CD4-positive, alpha-beta memory T cell (primary cell): ENCODE results near the gene MADD. TPM values are rescaled to one million over a fixed set of nuclear protein-coding genes. Genes with fewer than 3 reads are reported as not detected.

Source experiments
- CTCF ChIA-PET: fragments of 350-600 bp; sonication (Branson Sonifier 250); formaldehyde crosslinking; loops from one replicate; lab custom pipeline; 2021; ENCODE audit warnings: inconsistent platforms; ENCODE audit not compliant: partially characterized antibody; lab: Charles Lee
- POLR2A ChIA-PET: fragments of 350-600 bp; sonication (Branson Sonifier 250); formaldehyde crosslinking; loops from one replicate; lab custom pipeline; 2021; ENCODE audit not compliant: partially characterized antibody; lab: Charles Lee
- DNase-seq, 5 donors: peaks; one replicate each; pipeline versions ENCODE4 v3.0.0 to v3.0.0-alpha.2; 2020 to 2022; ENCODE audit warnings: mixed read lengths in 1 of 5
- H3K27ac ChIP-seq: one replicate; pipeline ENCODE4 v1.7.0; 2013; ENCODE audit warnings: low read depth, low read length
- H3K27me3 ChIP-seq: 2 replicates; pipeline ENCODE4 v1.7.0; 2013; ENCODE audit warnings: mild to moderate bottlenecking, low read length, moderate library complexity; ENCODE audit not compliant: insufficient read depth
- H3K36me3 ChIP-seq: 2 replicates; pipeline ENCODE4 v1.7.0; 2013; ENCODE audit warnings: mild to moderate bottlenecking, low read length, moderate library complexity; ENCODE audit not compliant: insufficient read depth
- H3K4me1 ChIP-seq: 2 replicates; pipeline ENCODE4 v1.7.0; 2013; ENCODE audit warnings: mild to moderate bottlenecking, low read length, moderate library complexity; ENCODE audit not compliant: insufficient read depth
- H3K4me3 ChIP-seq, 2 donors: one replicate each; pipeline ENCODE4 v1.7.0; 2013; ENCODE audit warnings: low read length in 2 of 2, mild to moderate bottlenecking in 1 of 2
- H3K9me3 ChIP-seq, 2 donors: one replicate each; pipeline ENCODE4 v1.7.0; 2013; ENCODE audit warnings: low read length in 2 of 2, control low read depth in 1 of 2; ENCODE audit not compliant: control insufficient read depth in 1 of 2
- H3K27ac Mint-ChIP-seq, 7 donors: one replicate each; pipeline ENCODE4 v1.8.0; 2020 to 2021; ENCODE audit warnings: mixed read lengths in 7 of 7, mild to moderate bottlenecking in 6 of 7, inconsistent platforms in 3 of 7, moderate library complexity in 3 of 7
- H3K27me3 Mint-ChIP-seq, 2 donors: one replicate each; pipeline ENCODE4 v1.8.0; 2020 to 2021; ENCODE audit warnings: mixed read lengths in 2 of 2
- H3K36me3 Mint-ChIP-seq, 2 donors: one replicate each; pipeline ENCODE4 v1.8.0; 2020 to 2021; ENCODE audit warnings: mixed read lengths in 2 of 2, inconsistent platforms in 1 of 2, mild to moderate bottlenecking in 1 of 2
- H3K4me1 Mint-ChIP-seq, 4 donors: one replicate each; pipeline ENCODE4 v1.8.0; 2020 to 2021; ENCODE audit warnings: mixed read lengths in 4 of 4, mild to moderate bottlenecking in 1 of 4
- H3K4me3 Mint-ChIP-seq, 8 donors: one replicate each; pipeline ENCODE4 v1.8.0; 2020 to 2021; ENCODE audit warnings: mixed read lengths in 8 of 8, mild to moderate bottlenecking in 7 of 8, moderate library complexity in 6 of 8, inconsistent platforms in 3 of 8
- H3K9me3 Mint-ChIP-seq, 8 donors: one replicate each; pipeline ENCODE4 v1.8.0; 2020 to 2021; ENCODE audit warnings: mixed read lengths in 8 of 8, mild to moderate bottlenecking in 5 of 8, inconsistent platforms in 3 of 8, moderate library complexity in 1 of 8
- intact Hi-C: fragments of 100-400 bp; cut with micrococcal nuclease; formaldehyde crosslinking; loops from one replicate; pipeline ENCODE4 v1.15.1; 2023
- polyA plus RNA-seq, 2 donors: library from polyadenylated mRNA; unstranded; fragments of 300-500 nt; fragmentation: Illumina TruSeq; gene quantifications; one replicate each; pipeline ENCODE4 v1.2.3, GENCODE V29; 2021
- total RNA-seq, 2 experiments: library from RNA; stranded (reverse); gene quantifications; one replicate each; pipeline ENCODE4 v1.2.3, GENCODE V29; 2021

MADD gene
- total and polyA plus RNA-seq, 4 experiments from 2014 or later: 19.3 to 119 (median 75.3) TPM

- Mint-ChIP-seq H3K9me3 (no peaks in the 10 kb centered on the region), H3K27me3 (no peaks in the 10 kb centered on the region), H3K4me3 (peak overlapping the region; percentile 85 to 94 (median 90)), H3K36me3 (peaks cover 17 to 42% of the 10 kb centered on the region in 2 donors), H3K4me1 (peaks cover 41 to 61% (median 53%) of the 10 kb centered on the region in 4 donors), H3K27ac (peak overlapping the region; percentile 88 to 97 (median 94))
- POLR2A ChIA-PET: interaction anchor here (0.7 to 4.5 kb wide), 13 partner anchors 10 to 497 kb away, joined by 3 to 57 read pairs (median 4); partner anchors contain the start of genes ACP2, ARFGAP2, DDB2 and SLC39A13
- intact Hi-C loops: no loop called here
- peaks cover 38% of the 10 kb centered on the region for H3K4me1 ChIP-seq
- no peak for DNase-seq
- H3K36me3 ChIP-seq: peaks cover 27% of the 10 kb centered on the region
- no peaks in the 10 kb centered on the region for H3K9me3 ChIP-seq
- peak overlapping the region; percentile 90 to 95 for H3K4me3 ChIP-seq
- H3K27ac ChIP-seq: peak overlapping the region; percentile 79
- no peaks in the 10 kb centered on the region for H3K27me3 ChIP-seq
- CTCF ChIA-PET: interaction anchor here (1.1 to 2.8 kb wide), 11 partner anchors 12 to 141 kb away, joined by 3 to 14 read pairs (median 5); partner anchors contain the start of genes ACP2 and DDB2
Observed at GRCh38 chr11:47271328-47271727, 1.4 kb downstream of the MADD start.

GRCh38 chr11:47271961-47272661 is 2.2 kb downstream of the MADD start:
- POLR2A ChIA-PET: interaction anchor here (0.5 to 4.5 kb wide), 9 partner anchors 9 to 496 kb away, joined by 3 to 57 read pairs (median 4); partner anchors contain the start of genes ACP2, ARFGAP2 and DDB2
- peak overlapping the region; percentile 11 for H3K27ac ChIP-seq

GRCh38 chr11:47272706-47273105 is 2.8 kb downstream of the MADD start:
- Mint-ChIP-seq H3K27ac (peak overlapping the region in 4 of 7 donors; percentile 16 to 94 (median 26)), H3K4me1 (peaks cover 43 to 58% (median 51%) of the 10 kb centered on the region in 4 donors), H3K4me3 (peak overlapping the region in 2 of 8 donors; percentile 4 to 26), H3K36me3 (peaks cover 26 to 54% of the 10 kb centered on the region in 2 donors), H3K9me3 (no peaks in the 10 kb centered on the region), H3K27me3 (no peaks in the 10 kb centered on the region)
- ChIA-PET CTCF (interaction anchor here (0.9 to 2.8 kb wide), 6 partner anchors 13 to 140 kb away, joined by 3 to 14 read pairs (median 5); partner anchors contain the start of gene ACP2), POLR2A (interaction anchor here (0.5 to 3.1 kb wide), 7 partner anchors 10 to 214 kb away, joined by 3 to 33 read pairs (median 4); partner anchors contain the start of genes ACP2 and DDB2)
- Histone ChIP-seq H3K4me3 (no peak overlapping the region), H3K27me3 (no peaks in the 10 kb centered on the region), H3K4me1 (peaks cover 37% of the 10 kb centered on the region), H3K27ac (no peak overlapping the region), H3K9me3 (no peaks in the 10 kb centered on the region), H3K36me3 (peaks cover 41% of the 10 kb centered on the region)
- no peak for DNase-seq
- intact Hi-C loops: no loop called here

More at GRCh38 chr11:47271961-47272661, 2.2 kb downstream of the MADD start:
- peaks cover 43 to 61% (median 53%) of the 10 kb centered on the region in 4 donors for H3K4me1 Mint-ChIP-seq
- H3K4me3 ChIP-seq: no peak overlapping the region
- H3K4me3 Mint-ChIP-seq: peak overlapping the region; percentile 85 to 94 (median 90)
- H3K36me3 ChIP-seq: peaks cover 35% of the 10 kb centered on the region
- no peaks in the 10 kb centered on the region for H3K27me3 ChIP-seq
- H3K27ac Mint-ChIP-seq: peak overlapping the region; percentile 88 to 97 (median 94)
- DNase-seq: no peak
- H3K4me1 ChIP-seq: peaks cover 38% of the 10 kb centered on the region
- H3K9me3 ChIP-seq: no peaks in the 10 kb centered on the region
- H3K36me3 Mint-ChIP-seq: peaks cover 24 to 50% of the 10 kb centered on the region in 2 donors
- no peaks in the 10 kb centered on the region for H3K9me3 Mint-ChIP-seq
- no peaks in the 10 kb centered on the region for H3K27me3 Mint-ChIP-seq
- intact Hi-C loops: no loop called here
- CTCF ChIA-PET: interaction anchor here (1.4 to 2.8 kb wide), 4 partner anchors 12 to 38 kb away, joined by 3 to 14 read pairs (median 9); partner anchors contain the start of gene ACP2

- POLR2A ChIA-PET: no interaction called here
- intact Hi-C loops: no loop called here
- Histone ChIP-seq H3K27ac (no peak overlapping the region), H3K9me3 (no peaks in the 10 kb centered on the region), H3K4me3 (no peak overlapping the region), H3K36me3 (peaks cover 58% of the 10 kb centered on the region), H3K4me1 (peaks cover 24% of the 10 kb centered on the region), H3K27me3 (no peaks in the 10 kb centered on the region)
- Mint-ChIP-seq H3K4me1 (peaks cover 30 to 43% (median 36%) of the 10 kb centered on the region in 4 donors), H3K36me3 (peaks cover 35 to 67% of the 10 kb centered on the region in 2 donors), H3K27ac (peak overlapping the region in 1 of 7 donors; percentile 68), H3K9me3 (no peaks in the 10 kb centered on the region), H3K4me3 (no peak overlapping the region), H3K27me3 (no peaks in the 10 kb centered on the region)
- CTCF ChIA-PET: interaction anchor here (1.4 to 2.0 kb wide), 4 partner anchors 15 to 97 kb away, joined by 3 to 6 read pairs (median 4); no protein-coding TSS in a partner anchor
- no peak for DNase-seq
Observed at GRCh38 chr11:47274495-47275235, 4.7 kb downstream of the MADD start.

GRCh38 chr11:47276923-47277322 is 7.0 kb downstream of the MADD start:
- Mint-ChIP-seq H3K4me1 (peaks cover 19 to 28% (median 24%) of the 10 kb centered on the region in 4 donors), H3K36me3 (peaks cover 47 to 77% of the 10 kb centered on the region in 2 donors), H3K27me3 (no peaks in the 10 kb centered on the region), H3K9me3 (no peaks in the 10 kb centered on the region), H3K4me3 (no peak overlapping the region), H3K27ac (peak overlapping the region in 2 of 7 donors; percentile 24 to 37)
- H3K27ac ChIP-seq: no peak overlapping the region
- POLR2A ChIA-PET: no interaction called here
- CTCF ChIA-PET: no interaction called here
- intact Hi-C loops: no loop called here
- DNase-seq: no peak
- no peaks in the 10 kb centered on the region for H3K9me3 ChIP-seq
- peaks cover 11% of the 10 kb centered on the region for H3K4me1 ChIP-seq
- H3K4me3 ChIP-seq: no peak overlapping the region
- H3K27me3 ChIP-seq: no peaks in the 10 kb centered on the region
- peaks cover 77% of the 10 kb centered on the region for H3K36me3 ChIP-seq

GRCh38 chr11:47278058-47278457 is 8.1 kb downstream of the MADD start:
- no peak overlapping the region for H3K4me3 Mint-ChIP-seq
- peaks cover 10 to 17% (median 13%) of the 10 kb centered on the region in 4 donors for H3K4me1 Mint-ChIP-seq
- no peak for DNase-seq
- Histone ChIP-seq H3K4me3 (no peak overlapping the region), H3K27ac (no peak overlapping the region), H3K36me3 (peaks cover 86% of the 10 kb centered on the region), H3K4me1 (no peaks in the 10 kb centered on the region), H3K27me3 (no peaks in the 10 kb centered on the region), H3K9me3 (no peaks in the 10 kb centered on the region)
- H3K27ac Mint-ChIP-seq: no peak overlapping the region
- H3K9me3 Mint-ChIP-seq: no peaks in the 10 kb centered on the region
- H3K36me3 Mint-ChIP-seq: peaks cover 53 to 83% of the 10 kb centered on the region in 2 donors
- POLR2A ChIA-PET: no interaction called here
- CTCF ChIA-PET: interaction anchor here (0.6 kb wide), 1 partner anchor 26 kb away, joined by 3 read pairs; no protein-coding TSS in a partner anchor
- H3K27me3 Mint-ChIP-seq: no peaks in the 10 kb centered on the region
- intact Hi-C loops: no loop called here
